HG03520 (cell line): ENCODE measurements around the gene CPZ.
"Not testable (repeated sequence)": the region's sequence is repeated elsewhere in the genome, so short reads cannot be mapped to it uniquely, and the experiment has no call there.

Source experiments
- ATAC-seq: cut with Tn5 transposase; IDR thresholded peaks from one replicate; pipeline ENCODE4 v1.9.1; 2021; ENCODE audit warnings: mild to moderate bottlenecking, moderate library complexity; ENCODE audit not compliant: unreplicated experiment

CPZ gene

GRCh38 chr4:8648816-8649630 is 56.5 kb downstream of the CPZ start:
- ATAC-seq: no peak

GRCh38 chr4:8649631-8650361 is 57.2 kb downstream of the CPZ start:
- no peak for ATAC-seq

GRCh38 chr4:8651661-8652180 is 59.2 kb downstream of the CPZ start:
- ATAC-seq: no peak

- no peak for ATAC-seq
Observed at GRCh38 chr4:8652181-8653078, 59.9 kb downstream of the CPZ start.

- no peak for ATAC-seq
Observed at GRCh38 chr4:8653326-8654000, 60.9 kb downstream of the CPZ start.

GRCh38 chr4:8654139-8654538 is 61.6 kb downstream of the CPZ start:
- not testable (repeated sequence) for ATAC-seq

- ATAC-seq: no peak
Observed at GRCh38 chr4:8655411-8656184, 63.0 kb downstream of the CPZ start.

- no peak for ATAC-seq
Observed at GRCh38 chr4:8656185-8656517, 63.6 kb downstream of the CPZ start.

GRCh38 chr4:8656711-8657380 is 64.3 kb downstream of the CPZ start:
- no peak for ATAC-seq

- ATAC-seq: no peak
Observed at GRCh38 chr4:8657381-8658088, 65.0 kb downstream of the CPZ start.

GRCh38 chr4:8662776-8663175 is 70.2 kb downstream of the CPZ start:
- ATAC-seq: no peak

- no peak for ATAC-seq
Observed at GRCh38 chr4:8664031-8664805, 71.7 kb downstream of the CPZ start.

- ATAC-seq: no peak
Observed at GRCh38 chr4:8664976-8665375, 72.4 kb downstream of the CPZ start.

- ATAC-seq: no peak
Observed at GRCh38 chr4:8665406-8666360, 73.1 kb downstream of the CPZ start.

- no peak for ATAC-seq
Observed at GRCh38 chr4:8666581-8666980, 74.0 kb downstream of the CPZ start.
